ENCODE data around the gene GCA. TPM values are rescaled to one million over a fixed set of nuclear protein-coding genes. Genes with fewer than 3 reads are reported as not detected.

The GCA gene
- total and polyA plus RNA-seq, 2 experiments from 2014 or later: 41.9 to 78.1 TPM

GRCh38 chr2:162301151-162301804 lies 42.7 kb upstream of the GCA start:
- Histone ChIP-seq H3K27me3 (no peaks in the 10 kb centered on the region), H3K36me3 (no peaks in the 10 kb centered on the region), H3K27ac (no peak overlapping the region), H3K4me3 (no peak overlapping the region), H3K9me3 (ENCODE audit: low read depth) (no peaks in the 10 kb centered on the region), H3K4me1 (ENCODE audit: low read depth) (no peaks in the 10 kb centered on the region)
- peak; percentile 78 to 83 for DNase-seq (ENCODE audit: low read depth in 1 of 2, low spot score in 1 of 2)
- TF ChIP-seq, protein P1, sequence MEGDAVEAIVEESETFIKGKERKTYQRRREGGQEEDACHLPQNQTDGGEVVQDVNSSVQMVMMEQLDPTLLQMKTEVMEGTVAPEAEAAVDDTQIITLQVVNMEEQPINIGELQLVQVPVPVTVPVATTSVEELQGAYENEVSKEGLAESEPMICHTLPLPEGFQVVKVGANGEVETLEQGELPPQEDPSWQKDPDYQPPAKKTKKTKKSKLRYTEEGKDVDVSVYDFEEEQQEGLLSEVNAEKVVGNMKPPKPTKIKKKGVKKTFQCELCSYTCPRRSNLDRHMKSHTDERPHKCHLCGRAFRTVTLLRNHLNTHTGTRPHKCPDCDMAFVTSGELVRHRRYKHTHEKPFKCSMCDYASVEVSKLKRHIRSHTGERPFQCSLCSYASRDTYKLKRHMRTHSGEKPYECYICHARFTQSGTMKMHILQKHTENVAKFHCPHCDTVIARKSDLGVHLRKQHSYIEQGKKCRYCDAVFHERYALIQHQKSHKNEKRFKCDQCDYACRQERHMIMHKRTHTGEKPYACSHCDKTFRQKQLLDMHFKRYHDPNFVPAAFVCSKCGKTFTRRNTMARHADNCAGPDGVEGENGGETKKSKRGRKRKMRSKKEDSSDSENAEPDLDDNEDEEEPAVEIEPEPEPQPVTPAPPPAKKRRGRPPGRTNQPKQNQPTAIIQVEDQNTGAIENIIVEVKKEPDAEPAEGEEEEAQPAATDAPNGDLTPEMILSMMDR (IDR thresholded peaks at IDR 0.05; ENCODE audit: low read depth, low read length): peak; percentile 74

- no peaks in the 10 kb centered on the region for H3K27me3 ChIP-seq
- H3K36me3 ChIP-seq: no peaks in the 10 kb centered on the region
- DNase-seq (ENCODE audit: low read depth in 1 of 2, low spot score in 1 of 2): no peak
- H3K27ac ChIP-seq: no peak overlapping the region
- H3K4me3 ChIP-seq: no peak overlapping the region
- H3K4me1 ChIP-seq (ENCODE audit: low read depth): no peaks in the 10 kb centered on the region
- H3K9me3 ChIP-seq (ENCODE audit: low read depth): no peaks in the 10 kb centered on the region
- TF ChIP-seq, protein P1 (IDR thresholded peaks at IDR 0.05; ENCODE audit: low read depth, low read length): no peak
Measured at GRCh38 chr2:162301877-162302276, 42.1 kb upstream of the GCA start.

DNA sequence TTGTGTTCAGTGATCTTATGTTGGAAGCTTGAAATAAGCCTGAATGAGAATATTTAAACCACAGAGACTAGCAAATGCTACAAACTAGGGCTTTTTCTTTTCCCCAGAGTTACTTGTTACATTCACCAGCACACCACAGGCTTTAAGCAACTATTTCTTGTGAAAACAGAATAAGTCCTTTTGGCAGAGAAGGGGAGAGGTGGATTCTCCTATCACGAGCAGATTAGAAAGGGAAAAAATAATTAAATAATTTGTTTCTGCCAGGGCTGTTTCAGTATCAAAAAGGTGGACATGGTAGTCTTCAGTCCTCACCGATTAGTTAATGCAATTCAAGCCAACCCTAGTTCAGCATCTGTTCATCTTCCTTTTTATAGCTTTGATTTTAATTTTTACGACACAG lies 38.0 kb upstream of the GCA start:
- TF ChIP-seq, protein P1 (IDR thresholded peaks at IDR 0.05; ENCODE audit: low read depth, low read length): no peak
- no peak overlapping the region for H3K27ac ChIP-seq
- H3K27me3 ChIP-seq: no peaks in the 10 kb centered on the region
- H3K9me3 ChIP-seq (ENCODE audit: low read depth): no peaks in the 10 kb centered on the region
- no peaks in the 10 kb centered on the region for H3K36me3 ChIP-seq
- DNase-seq (ENCODE audit: low read depth in 1 of 2, low spot score in 1 of 2): no peak
- H3K4me1 ChIP-seq (ENCODE audit: low read depth): no peaks in the 10 kb centered on the region
- H3K4me3 ChIP-seq: no peak overlapping the region

DNA sequence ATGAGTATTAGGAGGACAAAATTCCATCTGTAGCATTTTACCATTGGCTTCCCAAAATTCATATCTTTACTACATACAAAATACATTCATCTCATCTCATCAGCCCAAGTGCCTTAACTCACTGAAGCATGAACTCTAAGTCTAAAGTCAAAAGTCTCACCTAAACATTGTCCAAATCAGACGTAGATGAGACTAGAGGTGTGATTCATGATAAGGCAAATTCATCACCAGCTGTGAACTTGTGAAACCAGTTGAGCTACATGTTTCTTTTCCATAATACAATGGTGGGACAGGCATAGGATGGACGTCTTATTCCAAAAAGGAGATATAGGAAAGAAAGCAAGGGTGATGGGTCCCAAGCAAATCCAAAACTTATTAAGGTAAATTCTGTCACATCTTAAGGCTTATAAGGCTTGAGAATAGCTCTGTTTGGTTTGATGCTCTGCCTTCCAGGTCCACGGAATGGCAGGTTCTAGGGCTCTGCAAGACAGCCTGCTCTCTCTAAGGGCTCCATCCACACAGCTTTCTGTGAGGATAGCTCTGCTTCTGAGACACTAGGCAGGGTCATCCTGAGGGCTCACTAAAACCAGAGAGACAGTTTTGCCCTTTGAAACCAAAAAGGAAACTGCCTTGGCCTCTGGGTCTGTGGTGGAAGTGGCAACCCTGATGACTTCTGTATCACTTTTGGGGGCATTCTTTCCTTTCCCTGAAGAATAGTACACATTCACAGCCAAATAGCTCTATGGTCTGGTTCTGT lies 35.0 kb upstream of the GCA start:
- Histone ChIP-seq H3K36me3 (no peaks in the 10 kb centered on the region), H3K9me3 (ENCODE audit: low read depth) (no peaks in the 10 kb centered on the region), H3K4me3 (no peak overlapping the region), H3K27ac (no peak overlapping the region), H3K27me3 (peaks cover 3% of the 10 kb centered on the region), H3K4me1 (ENCODE audit: low read depth) (no peaks in the 10 kb centered on the region)
- TF ChIP-seq, protein P1 (IDR thresholded peaks at IDR 0.05; ENCODE audit: low read depth, low read length): no peak
- no peak for DNase-seq (ENCODE audit: low read depth in 1 of 2, low spot score in 1 of 2)

- Histone ChIP-seq H3K36me3 (no peaks in the 10 kb centered on the region), H3K27me3 (peaks cover 21% of the 10 kb centered on the region), H3K4me1 (ENCODE audit: low read depth) (no peaks in the 10 kb centered on the region), H3K4me3 (no peak overlapping the region), H3K9me3 (ENCODE audit: low read depth) (no peaks in the 10 kb centered on the region), H3K27ac (no peak overlapping the region)
- no peak for DNase-seq (ENCODE audit: low read depth in 1 of 2, low spot score in 1 of 2)
- TF ChIP-seq, protein P1 (IDR thresholded peaks at IDR 0.05; ENCODE audit: low read depth, low read length): no peak
Measured at GRCh38 chr2:162312853-162313252, 31.1 kb upstream of the GCA start.
